HL-60 (cell line): Measurements from ENCODE around the gene KIFC1.
A peak's percentile ranks its signal among the peaks of the same experiment; 100 is the strongest.

Experiments used
- DNase-seq, 2 experiments: peaks; one replicate each; pipeline ENCODE4 v3.0.0-alpha.2; 2010 to 2020; ENCODE audit warnings: low read depth in 1 of 2, low spot score in 1 of 2
- H3K27ac ChIP-seq: fragments of 250-450 bp; sonication (Bioruptor Pico); replicated peaks from 2 replicates; pipeline ENCODE4 v1.5.1; 2020; ENCODE audit warnings: mild to moderate bottlenecking, moderate library complexity
- H3K27me3 ChIP-seq: fragments of 250-450 bp; sonication (Bioruptor Pico); 2 replicates; pipeline ENCODE4 v1.5.1; 2021; ENCODE audit warnings: mild to moderate bottlenecking, moderate library complexity; ENCODE audit not compliant: insufficient read depth, poor library complexity, severe bottlenecking
- H3K4me3 ChIP-seq: replicated peaks from 2 replicates; pipeline ENCODE4 v1.5.1; 2011; ENCODE audit warnings: mild to moderate bottlenecking, control low read depth, low read length; ENCODE audit not compliant: insufficient read depth
- GABPA ChIP-seq: IDR thresholded peaks from 2 replicates; pipeline ENCODE4 v1.6.1; 2012; ENCODE audit warnings: low read depth
- POLR2AphosphoS5 ChIP-seq: IDR thresholded peaks from 2 replicates; pipeline ENCODE4 v1.6.1; 2012; ENCODE audit warnings: low read depth
- SPI1 ChIP-seq: IDR thresholded peaks from 2 replicates; pipeline ENCODE4 v1.6.1; 2012; ENCODE audit warnings: low read depth, mild to moderate bottlenecking, borderline replicate concordance
- TF ChIP-seq, protein P1 (sequence below): IDR thresholded peaks from 2 replicates; pipeline ENCODE4 v1.6.1; 2012; ENCODE audit warnings: low read depth; ENCODE audit not compliant: insufficient replicate concordance
- TF ChIP-seq, protein P2 (sequence below): IDR thresholded peaks from one replicate; pipeline ENCODE4 v1.5.1; 2011; ENCODE audit warnings: low read length, control low read depth, inconsistent platforms; ENCODE audit not compliant: insufficient read depth

The KIFC1 gene

DNA sequence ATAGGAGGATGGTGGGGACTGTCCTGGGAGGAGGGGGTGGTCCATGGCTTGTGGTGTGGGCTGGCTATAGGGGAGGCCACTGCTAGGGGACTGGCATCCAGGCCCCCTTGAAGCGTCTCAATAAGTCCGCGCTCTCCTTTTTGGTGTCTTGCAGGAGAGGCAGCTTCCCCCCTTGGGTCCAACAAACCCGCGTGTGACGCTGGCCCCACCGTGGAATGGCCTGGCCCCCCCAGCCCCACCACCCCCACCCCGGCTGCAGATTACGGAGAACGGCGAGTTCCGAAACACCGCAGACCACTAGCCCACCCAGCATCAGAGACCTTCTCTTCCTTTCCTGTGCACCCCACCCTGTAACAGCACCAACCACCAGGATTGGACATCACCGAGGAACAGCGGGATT is 60.0 kb downstream of the KIFC1 start:
- no peak for TF ChIP-seq POLR2AphosphoS5
- TF ChIP-seq, protein P1, sequence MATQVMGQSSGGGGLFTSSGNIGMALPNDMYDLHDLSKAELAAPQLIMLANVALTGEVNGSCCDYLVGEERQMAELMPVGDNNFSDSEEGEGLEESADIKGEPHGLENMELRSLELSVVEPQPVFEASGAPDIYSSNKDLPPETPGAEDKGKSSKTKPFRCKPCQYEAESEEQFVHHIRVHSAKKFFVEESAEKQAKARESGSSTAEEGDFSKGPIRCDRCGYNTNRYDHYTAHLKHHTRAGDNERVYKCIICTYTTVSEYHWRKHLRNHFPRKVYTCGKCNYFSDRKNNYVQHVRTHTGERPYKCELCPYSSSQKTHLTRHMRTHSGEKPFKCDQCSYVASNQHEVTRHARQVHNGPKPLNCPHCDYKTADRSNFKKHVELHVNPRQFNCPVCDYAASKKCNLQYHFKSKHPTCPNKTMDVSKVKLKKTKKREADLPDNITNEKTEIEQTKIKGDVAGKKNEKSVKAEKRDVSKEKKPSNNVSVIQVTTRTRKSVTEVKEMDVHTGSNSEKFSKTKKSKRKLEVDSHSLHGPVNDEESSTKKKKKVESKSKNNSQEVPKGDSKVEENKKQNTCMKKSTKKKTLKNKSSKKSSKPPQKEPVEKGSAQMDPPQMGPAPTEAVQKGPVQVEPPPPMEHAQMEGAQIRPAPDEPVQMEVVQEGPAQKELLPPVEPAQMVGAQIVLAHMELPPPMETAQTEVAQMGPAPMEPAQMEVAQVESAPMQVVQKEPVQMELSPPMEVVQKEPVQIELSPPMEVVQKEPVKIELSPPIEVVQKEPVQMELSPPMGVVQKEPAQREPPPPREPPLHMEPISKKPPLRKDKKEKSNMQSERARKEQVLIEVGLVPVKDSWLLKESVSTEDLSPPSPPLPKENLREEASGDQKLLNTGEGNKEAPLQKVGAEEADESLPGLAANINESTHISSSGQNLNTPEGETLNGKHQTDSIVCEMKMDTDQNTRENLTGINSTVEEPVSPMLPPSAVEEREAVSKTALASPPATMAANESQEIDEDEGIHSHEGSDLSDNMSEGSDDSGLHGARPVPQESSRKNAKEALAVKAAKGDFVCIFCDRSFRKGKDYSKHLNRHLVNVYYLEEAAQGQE, result no peak
- TF ChIP-seq, protein P2, sequence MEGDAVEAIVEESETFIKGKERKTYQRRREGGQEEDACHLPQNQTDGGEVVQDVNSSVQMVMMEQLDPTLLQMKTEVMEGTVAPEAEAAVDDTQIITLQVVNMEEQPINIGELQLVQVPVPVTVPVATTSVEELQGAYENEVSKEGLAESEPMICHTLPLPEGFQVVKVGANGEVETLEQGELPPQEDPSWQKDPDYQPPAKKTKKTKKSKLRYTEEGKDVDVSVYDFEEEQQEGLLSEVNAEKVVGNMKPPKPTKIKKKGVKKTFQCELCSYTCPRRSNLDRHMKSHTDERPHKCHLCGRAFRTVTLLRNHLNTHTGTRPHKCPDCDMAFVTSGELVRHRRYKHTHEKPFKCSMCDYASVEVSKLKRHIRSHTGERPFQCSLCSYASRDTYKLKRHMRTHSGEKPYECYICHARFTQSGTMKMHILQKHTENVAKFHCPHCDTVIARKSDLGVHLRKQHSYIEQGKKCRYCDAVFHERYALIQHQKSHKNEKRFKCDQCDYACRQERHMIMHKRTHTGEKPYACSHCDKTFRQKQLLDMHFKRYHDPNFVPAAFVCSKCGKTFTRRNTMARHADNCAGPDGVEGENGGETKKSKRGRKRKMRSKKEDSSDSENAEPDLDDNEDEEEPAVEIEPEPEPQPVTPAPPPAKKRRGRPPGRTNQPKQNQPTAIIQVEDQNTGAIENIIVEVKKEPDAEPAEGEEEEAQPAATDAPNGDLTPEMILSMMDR, result no peak
- no peak for TF ChIP-seq SPI1
- no peak for TF ChIP-seq GABPA
- Histone ChIP-seq H3K27ac (no peak overlapping the region), H3K4me3 (no peak overlapping the region), H3K27me3 (no peaks in the 10 kb centered on the region)
- DNase-seq, result no peak

DNA sequence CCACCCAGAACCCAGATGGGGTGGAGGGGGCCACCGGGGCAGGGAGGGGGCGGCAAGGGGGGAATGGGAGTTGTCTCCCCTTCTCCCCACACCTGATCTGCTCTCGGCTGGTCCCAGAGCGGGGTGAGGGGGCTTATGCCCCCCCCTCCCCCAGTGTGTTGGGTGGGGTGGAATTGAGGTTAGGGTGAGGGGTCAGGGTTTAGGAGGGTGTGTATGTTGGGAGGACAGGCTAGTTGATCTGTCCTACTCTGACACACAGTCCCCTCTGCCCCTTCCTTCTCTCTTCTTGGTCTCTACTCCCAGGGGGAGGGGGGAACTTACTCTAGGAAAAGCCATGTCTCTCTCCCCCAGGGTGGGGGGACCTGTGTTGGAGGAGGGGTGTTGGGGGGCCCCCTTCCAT is 60.9 kb downstream of the KIFC1 start:
- H3K4me3 ChIP-seq, result no peak overlapping the region
- no peak overlapping the region for H3K27ac ChIP-seq
- no peaks in the 10 kb centered on the region for H3K27me3 ChIP-seq
- no peak for TF ChIP-seq GABPA
- TF ChIP-seq SPI1, result no peak
- TF ChIP-seq, protein P2, result no peak
- TF ChIP-seq POLR2AphosphoS5, result no peak
- TF ChIP-seq, protein P1, result no peak
- DNase-seq, result no peak

DNA sequence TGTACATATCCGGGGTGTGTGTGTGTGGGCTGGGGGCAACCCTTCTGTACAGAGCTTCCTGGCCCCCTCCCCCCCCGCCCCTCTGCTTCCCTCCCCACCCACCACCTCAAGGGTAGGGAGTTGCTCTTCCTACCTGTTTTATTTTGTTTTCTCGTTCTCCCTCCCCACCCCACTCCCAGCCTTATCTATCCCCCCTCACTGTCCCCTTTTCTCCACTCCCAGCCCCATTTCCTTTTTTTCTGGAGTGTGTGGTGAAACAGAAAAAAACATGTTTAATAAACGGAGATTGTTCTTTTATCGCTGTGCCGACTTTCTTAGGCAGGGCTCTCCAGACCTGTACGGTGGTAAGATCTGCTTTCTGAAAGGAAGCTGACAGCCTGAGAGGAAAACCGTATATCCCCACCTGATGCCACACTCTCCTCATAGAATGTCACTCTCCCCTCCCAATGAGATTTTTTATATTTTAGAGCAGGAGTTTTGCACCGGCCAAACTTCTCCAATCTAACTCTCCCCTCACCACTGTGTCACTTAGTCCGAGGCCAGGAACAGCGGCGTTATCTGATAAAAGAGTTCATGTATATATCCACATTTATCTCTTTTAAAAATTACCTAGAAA is 61.9 kb downstream of the KIFC1 start:
- H3K4me3 ChIP-seq, result peak overlapping the region; percentile 85
- H3K27me3 ChIP-seq, result no peaks in the 10 kb centered on the region
- TF ChIP-seq POLR2AphosphoS5 (no peak), SPI1 (peak; percentile 45; the same call in 1 of the 2 replicates)
- H3K27ac ChIP-seq, result peak overlapping the region; percentile 69
- peak in 1 of 2 experiments; percentile 11 for DNase-seq

DNA sequence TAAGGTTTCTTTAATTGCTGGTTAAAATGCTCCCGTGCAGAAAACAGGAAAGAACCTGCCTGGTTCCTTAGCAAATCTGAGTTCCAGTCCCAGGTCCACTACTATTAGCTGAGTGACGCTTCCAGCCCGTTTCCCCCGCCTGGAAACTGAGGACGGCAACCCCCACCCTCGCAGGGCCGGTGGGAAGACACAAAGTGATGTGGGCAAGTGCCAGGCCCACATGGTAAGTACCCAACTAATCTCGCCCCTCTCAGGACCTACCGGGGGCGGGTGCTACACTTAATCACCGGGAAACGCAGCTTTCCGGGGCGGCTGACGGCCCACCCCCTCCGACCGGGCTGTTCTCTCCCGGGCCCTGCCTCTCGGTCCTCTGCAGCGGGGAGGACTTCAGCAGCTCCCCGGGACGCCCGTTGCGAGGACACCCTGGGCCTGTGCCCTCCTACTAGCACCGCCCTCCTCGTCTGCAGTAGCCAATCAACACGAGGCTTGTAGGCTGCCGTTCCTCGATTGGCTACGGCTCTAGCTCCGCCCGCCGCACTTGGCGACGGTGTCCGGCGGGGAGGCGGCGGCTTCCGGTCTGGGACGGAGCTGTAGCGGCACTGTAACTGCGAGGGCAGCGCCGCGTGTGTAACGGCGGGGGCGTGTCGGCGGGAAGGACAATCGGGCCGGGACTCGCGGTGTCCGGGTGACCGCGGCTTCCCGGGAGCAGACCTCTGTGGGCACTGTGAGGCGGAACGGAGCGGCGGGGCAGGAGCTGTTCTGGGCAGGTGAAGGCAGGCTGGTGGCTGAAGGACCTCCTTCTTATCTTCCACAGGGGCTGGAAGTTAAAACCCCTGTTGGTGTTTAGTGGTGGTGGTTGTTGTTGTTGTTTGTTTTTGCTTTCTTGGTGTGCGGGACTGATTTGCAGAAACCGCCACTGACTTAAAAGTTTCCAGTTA is 62.7 kb downstream of the KIFC1 start, which contains the start of gene ZBTB9:
TSS of gene ZBTB9 (plus strand) at position 568 of the 938 bp plus-strand sequence. CDS start 525 bp downstream, outside the sequence.
- DNase-seq, result peak; percentile 93 to 97
- peak; percentile 75 for TF ChIP-seq POLR2AphosphoS5
- TF ChIP-seq, protein P1, result no peak
- TF ChIP-seq GABPA, result peak; percentile 82
- Histone ChIP-seq H3K27me3 (no peaks in the 10 kb centered on the region), H3K4me3 (peak within 1 kb of the TSS; percentile 85), H3K27ac (peak within 1 kb of the TSS; percentile 69)
